ENCODE measurements around the gene PNPLA2.

Gene PNPLA2

GRCh38 chr11:811446-812245 is 7.1 kb upstream of the PNPLA2 start:
- WGBS, 2 experiments, result 92 to 94% methylated on average over 14 of the region's 14 CpGs
- no peak overlapping the region for H3K27ac ChIP-seq (ENCODE audit: insufficient read depth, low read depth, low read length, poor library complexity, severe bottlenecking)
- no peaks in the 10 kb centered on the region for H3K9me3 ChIP-seq (ENCODE audit: control insufficient read depth, low read length)
- H3K27me3 ChIP-seq (ENCODE audit: control insufficient read depth, insufficient read depth, low read length, poor library complexity, severe bottlenecking), result no peaks in the 10 kb centered on the region
- H3K36me3 ChIP-seq (ENCODE audit: control insufficient read depth, insufficient read depth, low read length), result peaks cover 26% of the 10 kb centered on the region
- peaks cover 15% of the 10 kb centered on the region for H3K4me1 ChIP-seq (ENCODE audit: control insufficient read depth, insufficient read depth, low read length)
- H3K4me3 ChIP-seq (ENCODE audit: insufficient read depth, low read depth, low read length), result no peak overlapping the region

GRCh38 chr11:812390-812789 is 6.3 kb upstream of the PNPLA2 start:
- WGBS, 2 experiments, result 94 to 96% methylated on average over 3 of the region's 3 CpGs
- Histone ChIP-seq H3K4me3 (ENCODE audit: insufficient read depth, low read depth, low read length) (no peak overlapping the region), H3K36me3 (ENCODE audit: control insufficient read depth, insufficient read depth, low read length) (peaks cover 26% of the 10 kb centered on the region), H3K4me1 (ENCODE audit: control insufficient read depth, insufficient read depth, low read length) (peaks cover 15% of the 10 kb centered on the region), H3K27ac (ENCODE audit: insufficient read depth, low read depth, low read length, poor library complexity, severe bottlenecking) (no peak overlapping the region), H3K9me3 (ENCODE audit: control insufficient read depth, low read length) (no peaks in the 10 kb centered on the region), H3K27me3 (ENCODE audit: control insufficient read depth, insufficient read depth, low read length, poor library complexity, severe bottlenecking) (no peaks in the 10 kb centered on the region)

DNA sequence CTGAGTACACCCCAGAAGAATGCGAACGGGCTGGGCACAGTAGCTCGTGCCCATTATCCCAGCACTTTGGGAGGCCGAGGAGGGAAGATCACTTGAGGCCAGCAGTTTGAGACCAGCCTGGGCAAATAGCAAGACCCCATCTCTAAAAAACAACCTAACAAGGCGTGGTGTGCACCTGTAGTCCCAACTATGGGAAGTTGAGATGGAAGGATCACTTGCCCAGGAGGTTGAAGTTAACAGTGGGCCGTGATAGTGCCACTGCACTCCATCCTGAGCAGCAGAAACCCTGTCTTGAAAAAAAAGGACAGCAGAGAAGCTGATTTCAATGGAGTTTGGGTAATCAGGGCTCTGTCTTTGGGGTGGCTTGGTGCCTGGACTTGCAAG is 5.7 kb upstream of the PNPLA2 start:
- Histone ChIP-seq H3K4me3 (ENCODE audit: insufficient read depth, low read depth, low read length) (no peak overlapping the region), H3K36me3 (ENCODE audit: control insufficient read depth, insufficient read depth, low read length) (peaks cover 26% of the 10 kb centered on the region)
- 94 to 95% methylated on average over 6 of the region's 6 CpGs for WGBS, 2 experiments

GRCh38 chr11:813456-814096 is 5.1 kb upstream of the PNPLA2 start:
- Histone ChIP-seq H3K9me3 (ENCODE audit: control insufficient read depth, low read length) (no peaks in the 10 kb centered on the region), H3K36me3 (ENCODE audit: control insufficient read depth, insufficient read depth, low read length) (peaks cover 26% of the 10 kb centered on the region), H3K4me3 (ENCODE audit: insufficient read depth, low read depth, low read length) (no peak overlapping the region), H3K27me3 (ENCODE audit: control insufficient read depth, insufficient read depth, low read length, poor library complexity, severe bottlenecking) (no peaks in the 10 kb centered on the region), H3K4me1 (ENCODE audit: control insufficient read depth, insufficient read depth, low read length) (peaks cover 15% of the 10 kb centered on the region), H3K27ac (ENCODE audit: insufficient read depth, low read depth, low read length, poor library complexity, severe bottlenecking) (no peak overlapping the region)
- WGBS, 2 experiments, result 94 to 96% methylated on average over 9 of the region's 9 CpGs

More for the DNA sequence above, 5.7 kb upstream of the PNPLA2 start:
- H3K4me1 ChIP-seq (ENCODE audit: control insufficient read depth, insufficient read depth, low read length), result peaks cover 15% of the 10 kb centered on the region
- H3K9me3 ChIP-seq (ENCODE audit: control insufficient read depth, low read length), result no peaks in the 10 kb centered on the region
- H3K27me3 ChIP-seq (ENCODE audit: control insufficient read depth, insufficient read depth, low read length, poor library complexity, severe bottlenecking), result no peaks in the 10 kb centered on the region
- H3K27ac ChIP-seq (ENCODE audit: insufficient read depth, low read depth, low read length, poor library complexity, severe bottlenecking), result no peak overlapping the region

DNA sequence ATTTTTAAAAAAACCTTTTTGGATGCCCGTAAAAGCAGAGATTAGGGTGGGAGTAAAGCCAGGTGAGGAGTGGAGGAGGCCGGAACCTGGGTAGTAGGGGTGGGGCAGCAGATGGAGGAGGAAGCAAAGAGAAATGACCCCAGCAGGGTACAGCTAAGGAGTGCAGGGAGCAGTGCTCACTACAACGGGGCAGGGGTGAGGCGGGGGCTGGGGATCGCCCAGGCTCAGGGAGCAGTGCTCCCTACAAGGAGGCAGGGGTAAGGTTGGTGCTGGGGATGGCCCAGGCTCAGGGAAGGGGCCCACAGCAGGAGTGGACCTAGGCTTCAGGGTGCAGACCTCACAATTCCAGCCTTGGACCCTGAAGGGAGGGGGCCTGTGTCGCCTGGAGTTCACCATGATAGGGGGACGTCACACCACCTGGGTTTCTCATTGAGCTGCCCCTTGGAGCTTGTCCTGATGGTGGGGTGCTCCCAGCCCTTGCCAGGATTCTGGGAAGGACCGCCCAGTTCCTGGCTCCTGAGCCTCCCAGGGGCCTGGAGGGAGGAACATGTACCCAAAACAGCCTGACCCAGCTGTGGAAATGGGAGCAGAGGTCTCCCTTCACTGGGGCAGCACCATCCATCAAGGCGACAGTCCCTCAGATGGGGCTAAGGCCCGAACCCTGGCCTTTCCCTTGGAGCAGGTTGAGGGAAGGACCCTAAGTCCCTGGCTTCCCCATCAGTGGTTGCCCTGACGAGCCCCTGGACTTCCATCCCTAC is 2.9 kb upstream of the PNPLA2 start:
- no peak overlapping the region for H3K4me3 ChIP-seq (ENCODE audit: insufficient read depth, low read depth, low read length)
- H3K9me3 ChIP-seq (ENCODE audit: control insufficient read depth, low read length), result no peaks in the 10 kb centered on the region
- 93 to 94% methylated on average over 11 of the region's 11 CpGs for WGBS, 2 experiments
- H3K4me1 ChIP-seq (ENCODE audit: control insufficient read depth, insufficient read depth, low read length), result peaks cover 21% of the 10 kb centered on the region
- H3K36me3 ChIP-seq (ENCODE audit: control insufficient read depth, insufficient read depth, low read length), result peaks cover 26% of the 10 kb centered on the region
- H3K27me3 ChIP-seq (ENCODE audit: control insufficient read depth, insufficient read depth, low read length, poor library complexity, severe bottlenecking), result no peaks in the 10 kb centered on the region
- H3K27ac ChIP-seq (ENCODE audit: insufficient read depth, low read depth, low read length, poor library complexity, severe bottlenecking), result no peak overlapping the region

DNA sequence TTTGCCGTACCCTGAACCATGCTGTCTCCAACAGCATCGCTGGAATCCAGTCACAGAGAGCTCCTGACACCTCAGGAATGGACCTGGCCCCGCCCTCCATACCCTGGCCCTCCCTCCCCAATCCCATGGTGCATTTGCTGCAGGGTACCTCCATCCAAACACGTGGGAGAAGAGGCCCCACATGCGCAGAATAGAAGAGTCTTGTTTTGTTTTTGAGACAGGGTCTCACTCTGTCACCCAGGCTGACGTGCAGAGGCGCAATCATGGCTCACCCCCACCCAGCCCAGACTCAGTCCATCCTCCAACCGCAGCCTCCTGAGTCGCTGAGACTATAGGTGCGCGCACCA is 2.3 kb upstream of the PNPLA2 start:
- no peaks in the 10 kb centered on the region for H3K27me3 ChIP-seq (ENCODE audit: control insufficient read depth, insufficient read depth, low read length, poor library complexity, severe bottlenecking)
- H3K36me3 ChIP-seq (ENCODE audit: control insufficient read depth, insufficient read depth, low read length), result peaks cover 25% of the 10 kb centered on the region
- H3K4me3 ChIP-seq (ENCODE audit: insufficient read depth, low read depth, low read length), result no peak overlapping the region
- 74 to 83% methylated on average over 8 to 11 of the region's 11 CpGs for WGBS, 2 experiments
- no peak overlapping the region for H3K27ac ChIP-seq (ENCODE audit: insufficient read depth, low read depth, low read length, poor library complexity, severe bottlenecking)
- H3K9me3 ChIP-seq (ENCODE audit: control insufficient read depth, low read length), result no peaks in the 10 kb centered on the region
- H3K4me1 ChIP-seq (ENCODE audit: control insufficient read depth, insufficient read depth, low read length), result peaks cover 17% of the 10 kb centered on the region

- no peak overlapping the region for H3K27ac ChIP-seq (ENCODE audit: insufficient read depth, low read depth, low read length, poor library complexity, severe bottlenecking)
- peaks cover 4% of the 10 kb centered on the region for H3K36me3 ChIP-seq (ENCODE audit: control insufficient read depth, insufficient read depth, low read length)
- peaks cover 12% of the 10 kb centered on the region for H3K4me1 ChIP-seq (ENCODE audit: control insufficient read depth, insufficient read depth, low read length)
- H3K27me3 ChIP-seq (ENCODE audit: control insufficient read depth, insufficient read depth, low read length, poor library complexity, severe bottlenecking), result no peaks in the 10 kb centered on the region
- peak overlapping the region; percentile 58 for H3K4me3 ChIP-seq (ENCODE audit: insufficient read depth, low read depth, low read length)
- WGBS, 2 experiments, result 3% methylated on average over 96 of the region's 96 CpGs
- H3K9me3 ChIP-seq (ENCODE audit: control insufficient read depth, low read length), result no peaks in the 10 kb centered on the region
Measured at GRCh38 chr11:819129-819931, 616 bp downstream of the PNPLA2 start.

- Histone ChIP-seq H3K4me3 (ENCODE audit: insufficient read depth, low read depth, low read length) (peak overlapping the region; percentile 58), H3K27me3 (ENCODE audit: control insufficient read depth, insufficient read depth, low read length, poor library complexity, severe bottlenecking) (no peaks in the 10 kb centered on the region), H3K4me1 (ENCODE audit: control insufficient read depth, insufficient read depth, low read length) (peaks cover 12% of the 10 kb centered on the region), H3K27ac (ENCODE audit: insufficient read depth, low read depth, low read length, poor library complexity, severe bottlenecking) (no peak overlapping the region), H3K36me3 (ENCODE audit: control insufficient read depth, insufficient read depth, low read length) (peaks cover 9% of the 10 kb centered on the region), H3K9me3 (ENCODE audit: control insufficient read depth, low read length) (no peaks in the 10 kb centered on the region)
- 12 to 13% methylated on average over 47 of the region's 47 CpGs for WGBS, 2 experiments
Measured at GRCh38 chr11:819943-820649, 1.4 kb downstream of the PNPLA2 start.

DNA sequence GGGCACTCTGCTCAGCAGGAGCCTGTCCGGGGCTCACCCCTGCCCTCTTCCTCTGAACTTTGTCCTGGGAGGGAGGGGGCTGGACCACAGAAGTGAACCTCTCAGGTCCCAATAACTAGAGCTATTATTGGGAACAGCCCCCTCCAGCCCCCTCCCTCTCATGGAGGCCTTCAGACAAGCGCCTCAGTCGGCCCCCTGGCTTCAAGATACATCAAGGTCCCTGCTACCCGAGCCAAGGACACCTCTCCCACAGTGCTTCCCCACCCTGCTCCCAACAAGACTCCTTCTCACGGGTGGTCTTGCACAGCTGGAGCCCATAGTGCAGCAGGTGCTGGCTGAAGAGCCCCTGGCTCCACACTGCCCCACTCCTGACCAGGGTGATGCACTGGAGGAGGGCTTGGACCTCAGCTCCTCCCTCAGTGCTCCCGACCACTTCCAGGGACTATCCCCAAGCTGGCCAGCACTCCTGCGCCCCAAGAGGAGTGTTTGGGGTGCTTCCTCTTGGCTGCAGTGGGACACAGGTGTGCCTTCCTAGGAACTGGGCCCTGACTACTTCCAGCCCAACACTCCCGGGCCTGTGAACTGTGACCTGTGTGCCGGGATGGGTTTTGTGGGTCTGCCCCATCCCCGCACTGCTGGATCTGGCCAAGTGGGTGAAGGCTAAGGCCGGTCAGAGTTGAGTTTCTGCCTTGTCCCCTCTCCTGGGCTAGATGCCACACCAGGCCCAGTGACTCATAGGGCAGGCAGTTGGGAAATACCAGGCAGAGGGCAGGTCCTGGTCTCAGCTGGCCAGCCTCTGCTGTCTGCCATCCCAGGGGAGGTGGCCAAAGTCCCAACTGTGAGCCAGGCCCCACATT is 2.2 kb downstream of the PNPLA2 start:
- peaks cover 12% of the 10 kb centered on the region for H3K4me1 ChIP-seq (ENCODE audit: control insufficient read depth, insufficient read depth, low read length)
- peaks cover 9% of the 10 kb centered on the region for H3K36me3 ChIP-seq (ENCODE audit: control insufficient read depth, insufficient read depth, low read length)
- H3K4me3 ChIP-seq (ENCODE audit: insufficient read depth, low read depth, low read length), result peak overlapping the region; percentile 58
- 88% methylated on average over 11 of the region's 11 CpGs for WGBS, 2 experiments
- H3K9me3 ChIP-seq (ENCODE audit: control insufficient read depth, low read length), result no peaks in the 10 kb centered on the region
- H3K27me3 ChIP-seq (ENCODE audit: control insufficient read depth, insufficient read depth, low read length, poor library complexity, severe bottlenecking), result peaks cover 5% of the 10 kb centered on the region
- H3K27ac ChIP-seq (ENCODE audit: insufficient read depth, low read depth, low read length, poor library complexity, severe bottlenecking), result no peak overlapping the region

All from ectodermal cell (in vitro differentiated cells).